Left ventricle myocardium superior (tissue), 1 donor: ENCODE measurements around the gene MYZAP. TPM values are rescaled to one million over a fixed set of nuclear protein-coding genes. Genes with fewer than 3 reads are reported as not detected.

Experiments used
- ATAC-seq: fragments of 200-7000 bp; cut with Tn5 transposase; one replicate; pipeline ENCODE4 v1.9.1; 2020; ENCODE audit warnings: mild to moderate bottlenecking, moderate library complexity
- DNase-seq: peaks from one replicate; pipeline ENCODE4 v3.0.0-alpha.2; 2020
- intact Hi-C: fragments of 100-400 bp; cut with micrococcal nuclease; formaldehyde crosslinking; loops from one replicate; pipeline ENCODE4 v1.11.0; 2022
- total RNA-seq: library from RNA; stranded (reverse); fragmentation: NEBNext Ultra II Directional; extraction: Animal tissue kit (Norgen Biotek cat#: 25700); gene quantifications from one replicate; pipeline ENCODE4 v1.2.1, GENCODE V29; 2021
- donor health status: DM: no; HTN: yes; CAD: no; lungs with severe emphysema.

MYZAP gene
- total RNA-seq, 1 donor from 2014 or later = 930 TPM

GRCh38 chr15:57675481-57676181 is 83.9 kb downstream of the MYZAP start:
- no peak for ATAC-seq
- no peak for DNase-seq
- intact Hi-C loops = no loop called here

DNA sequence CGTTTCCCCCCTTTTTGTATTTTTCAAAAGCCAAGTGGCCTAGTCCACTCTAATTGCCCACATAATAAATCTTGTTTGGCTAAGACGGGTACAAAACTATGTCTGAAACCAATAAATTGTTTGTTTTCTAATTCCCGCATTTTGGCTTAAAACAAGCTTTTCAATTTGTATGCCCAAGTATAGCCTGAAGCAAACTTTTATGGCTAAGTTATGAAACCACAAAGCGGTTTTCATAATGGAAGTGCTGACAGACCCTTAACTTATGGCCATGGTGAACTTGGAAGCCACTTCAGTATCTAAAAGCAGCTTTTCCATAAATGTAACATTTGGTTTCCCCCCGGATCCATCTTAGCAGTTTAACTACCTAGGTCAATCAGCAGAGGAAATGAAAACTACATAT is 84.9 kb downstream of the MYZAP start:
- no peak for DNase-seq
- intact Hi-C loops = no loop called here
- no peak for ATAC-seq

DNA sequence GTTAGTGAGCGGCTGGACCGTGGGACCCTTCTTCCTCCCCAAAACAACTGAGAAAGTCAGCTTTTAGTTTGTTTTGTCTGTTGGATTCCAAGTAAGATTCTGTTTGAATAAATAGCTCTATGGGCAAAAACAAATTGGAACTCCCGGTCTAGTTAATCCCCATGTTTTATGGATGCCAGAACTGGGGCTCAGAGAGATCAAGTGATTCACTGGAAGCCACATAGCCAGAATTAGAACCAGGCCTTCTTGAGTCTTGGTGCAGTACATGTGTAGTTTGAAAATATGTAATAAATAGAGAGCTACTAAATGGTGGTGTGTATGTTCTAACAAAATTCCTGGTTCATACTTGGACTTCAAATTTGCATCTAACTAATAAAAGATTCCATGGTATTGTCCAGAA is 85.5 kb downstream of the MYZAP start:
- DNase-seq (no peak), ATAC-seq (no peak)
- intact Hi-C loops = no loop called here

DNA sequence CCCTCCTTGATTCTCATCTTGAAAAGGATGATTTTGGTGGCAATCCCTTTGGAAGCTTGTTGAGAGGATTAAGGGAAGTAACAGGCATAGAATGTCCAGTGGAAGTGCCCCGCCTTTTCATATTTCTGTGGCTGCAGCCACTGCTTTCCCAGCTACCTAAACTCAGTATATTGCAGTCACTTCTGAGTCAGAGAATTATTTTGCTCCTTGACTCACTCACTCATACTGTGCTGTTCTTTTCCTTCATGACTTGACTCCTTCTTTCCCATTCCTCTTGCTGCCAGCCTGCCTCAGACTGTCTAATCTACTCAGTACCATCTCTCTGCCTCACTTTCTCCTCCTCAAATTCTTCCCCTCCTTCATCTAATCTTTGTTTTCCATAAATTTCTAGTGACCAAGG is 88.3 kb downstream of the MYZAP start:
- intact Hi-C loops = no loop called here
- DNase-seq (no peak), ATAC-seq (no peak)

GRCh38 chr15:57681011-57681410 is 89.3 kb downstream of the MYZAP start:
- ATAC-seq (peak; percentile 40), DNase-seq (no peak)
- intact Hi-C loops = no loop called here

DNA sequence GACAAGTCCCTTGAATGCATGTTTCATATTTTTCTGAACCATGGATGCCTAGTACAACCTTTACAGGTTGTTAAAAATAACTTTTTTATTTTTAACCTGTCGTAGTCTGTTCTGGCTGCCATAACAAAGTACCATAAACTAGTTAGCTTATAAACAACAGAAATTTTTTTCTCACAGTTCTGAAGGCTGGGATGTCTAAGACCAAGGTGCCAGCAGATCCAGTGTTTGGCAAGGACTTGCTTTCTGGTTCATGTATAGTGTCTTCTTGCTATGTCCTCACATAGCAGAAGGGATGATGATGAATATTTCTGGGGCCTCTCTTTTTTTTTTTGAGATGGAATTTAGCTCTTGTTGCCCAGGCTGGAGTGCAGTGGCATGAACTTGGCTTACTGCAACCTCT is 91.8 kb downstream of the MYZAP start:
- ATAC-seq = peak; percentile 8
- intact Hi-C loops = no loop called here

GRCh38 chr15:57684491-57685151 is 92.9 kb downstream of the MYZAP start:
- no peak for DNase-seq
- intact Hi-C loops = no loop called here
- ATAC-seq = no peak

More for the DNA sequence above, 91.8 kb downstream of the MYZAP start:
- no peak for DNase-seq

- intact Hi-C loops = no loop called here
- DNase-seq (no peak), ATAC-seq (peak; percentile 40)
Observed at GRCh38 chr15:57685306-57686095, 93.8 kb downstream of the MYZAP start.

- DNase-seq (no peak), ATAC-seq (peak; percentile 72)
- intact Hi-C loops = no loop called here
Observed at GRCh38 chr15:57686657-57687056, 95.0 kb downstream of the MYZAP start.

- no peak for DNase-seq
- peak; percentile 27 for ATAC-seq
- intact Hi-C loops = no loop called here
Observed at GRCh38 chr15:57690341-57690966, 98.8 kb downstream of the MYZAP start.

DNA sequence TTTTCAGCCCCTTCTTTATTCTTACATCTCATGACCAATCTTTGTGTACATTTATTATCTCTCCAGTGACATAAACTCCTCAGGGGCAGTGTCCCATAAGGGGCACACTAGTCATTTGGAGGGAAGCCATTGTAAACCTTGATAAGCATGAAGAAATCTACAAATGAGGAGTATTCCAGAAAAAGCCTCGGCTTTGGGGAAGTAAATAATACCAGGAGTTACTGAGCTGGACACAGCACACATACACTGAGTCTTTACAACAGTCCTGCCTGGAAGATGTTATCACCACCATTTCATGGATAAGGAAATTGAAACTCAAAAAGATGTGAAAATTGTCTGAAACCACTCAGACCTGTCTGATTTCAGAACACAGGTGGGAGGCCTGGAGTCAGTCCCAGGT is 99.4 kb downstream of the MYZAP start:
- intact Hi-C loops = no loop called here
- DNase-seq (no peak), ATAC-seq (peak; percentile 39)

DNA sequence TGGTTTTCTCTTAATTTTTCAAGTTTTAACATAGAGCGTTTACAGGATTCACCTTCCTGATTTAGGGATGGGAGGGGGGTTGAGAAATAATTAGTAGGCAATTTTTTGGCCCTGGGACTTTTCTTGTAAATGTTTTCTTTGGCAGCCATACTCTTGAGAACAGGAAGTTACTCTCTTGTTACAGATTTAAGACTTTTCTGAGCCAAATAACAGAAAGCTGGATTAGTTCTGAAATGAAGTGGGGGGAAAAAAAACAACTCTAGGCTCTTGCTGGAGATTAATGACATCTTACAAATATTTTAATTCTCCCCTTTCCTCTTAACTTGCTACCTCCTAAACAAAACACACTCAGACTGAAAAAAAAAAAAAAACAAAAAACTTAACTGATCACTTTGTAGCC is 101.0 kb downstream of the MYZAP start:
- intact Hi-C loops = no loop called here
- peak; percentile 24 for ATAC-seq
- no peak for DNase-seq

- intact Hi-C loops = no loop called here
- ATAC-seq (no peak), DNase-seq (no peak)
Observed at GRCh38 chr15:57694279-57694678, 102.6 kb downstream of the MYZAP start.

DNA sequence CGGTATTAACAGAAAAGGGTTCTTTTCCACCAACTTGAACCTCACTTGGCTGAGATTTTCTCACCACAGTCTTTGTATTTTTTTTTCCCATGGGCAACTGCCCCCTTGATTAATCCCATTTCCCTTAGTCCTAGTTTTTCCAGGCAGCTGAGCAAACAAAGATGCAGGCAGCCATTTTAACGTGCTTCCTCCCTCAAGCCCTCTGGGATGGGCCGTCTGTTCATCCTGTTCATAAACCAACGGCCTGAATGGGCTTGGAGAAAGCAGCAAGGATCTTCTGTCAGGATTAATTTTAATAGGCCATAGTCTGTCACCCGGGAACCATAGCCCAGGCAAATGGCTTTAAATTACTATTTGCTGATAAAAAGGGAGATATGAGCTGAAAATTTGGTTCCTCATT is 104.4 kb downstream of the MYZAP start:
- intact Hi-C loops = no loop called here
- DNase-seq = no peak
- ATAC-seq = no peak

DNA sequence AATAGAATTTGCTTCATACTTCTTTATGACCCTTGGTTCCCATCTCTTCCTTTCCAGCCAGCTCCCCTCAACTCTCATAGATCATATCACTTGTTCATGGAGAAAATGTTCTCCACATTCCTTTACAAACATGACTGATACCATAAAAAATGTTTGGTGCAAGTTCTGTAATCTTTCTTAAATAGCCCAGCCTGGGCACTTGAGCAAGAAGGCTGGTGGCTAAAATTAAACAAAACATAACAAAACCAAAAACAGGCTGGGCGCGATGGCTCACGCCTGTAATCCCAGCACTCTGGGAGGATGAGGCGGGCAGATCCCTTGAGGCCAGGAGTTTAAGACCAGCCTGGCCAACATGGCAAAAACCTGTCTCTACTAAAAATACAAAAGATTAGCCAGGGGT is 105.9 kb downstream of the MYZAP start:
- intact Hi-C loops = no loop called here
- ATAC-seq (no peak), DNase-seq (no peak)

DNA sequence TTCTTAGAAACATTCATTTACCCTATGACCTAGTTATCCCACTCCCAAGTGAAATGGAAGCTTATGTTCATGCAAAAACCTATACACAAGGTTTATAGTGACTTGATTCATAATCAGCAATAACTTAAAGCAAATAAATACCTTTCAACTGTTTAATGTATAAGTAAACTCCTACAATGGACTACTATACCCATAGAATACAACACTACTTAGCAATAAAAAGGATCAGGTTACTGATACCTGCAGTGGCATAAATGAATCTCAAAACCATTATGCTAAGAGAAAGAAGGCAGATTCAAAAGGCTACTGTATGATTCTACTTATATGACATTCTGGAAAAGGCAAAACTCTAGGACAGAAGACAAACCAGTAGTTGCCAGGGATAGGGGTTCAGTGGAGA is 106.5 kb downstream of the MYZAP start:
- DNase-seq = no peak
- no peak for ATAC-seq
- intact Hi-C loops = no loop called here

GRCh38 chr15:57698991-57699390 is 107.3 kb downstream of the MYZAP start:
- DNase-seq (no peak), ATAC-seq (no peak)
- intact Hi-C loops = no loop called here

- DNase-seq (no peak), ATAC-seq (no peak)
- intact Hi-C loops = no loop called here
Observed at GRCh38 chr15:57703387-57703786, 111.7 kb downstream of the MYZAP start.

GRCh38 chr15:57704441-57704840 is 112.7 kb downstream of the MYZAP start:
- DNase-seq (no peak), ATAC-seq (no peak)
- intact Hi-C loops = no loop called here
